Caki2 (cell line): ENCODE data around the gene C15orf40. TPM values are rescaled to one million over a fixed set of nuclear protein-coding genes. Genes with fewer than 3 reads are reported as not detected.

ENCODE experiments used
- total RNA-seq: library from RNA; depleted of rRNA; stranded (reverse); fragments of >200 nt; shearing (Covaris generic); gene quantifications from 2 replicates; pipeline ENCODE4 v1.2.3, GENCODE V29; 2014; ENCODE audit warnings: low replicate concordance; rRNA removed

Gene C15orf40
- total RNA-seq, 1 experiment from 2014 or later, result 37.6 TPM

Other genes with a start within 250 kb of the C15orf40 start
- 0.34 TPM in 1 of 2 replicates, not detected in the other for gene FSD2, start 205.6 kb downstream of the C15orf40 start, total RNA-seq
- gene WHAMM, start 202.0 kb downstream of the C15orf40 start, total RNA-seq, result 5.4 and 7.0 TPM in 2 replicates
- 22.1 and 34.2 TPM in 2 replicates for gene HOMER2, start 58.9 kb downstream of the C15orf40 start, total RNA-seq
- gene RAMAC, start 25.4 kb downstream of the C15orf40 start, total RNA-seq, result 16.8 and 28.5 TPM in 2 replicates
- 46.5 and 56.8 TPM in 2 replicates for gene BTBD1, start 55.6 kb upstream of the C15orf40 start, total RNA-seq
- not detected in 2 replicates for gene TM6SF1, start 96.0 kb upstream of the C15orf40 start, total RNA-seq
- 23.9 and 68.1 TPM in 2 replicates for gene HDGFL3, start 196.2 kb upstream of the C15orf40 start, total RNA-seq